Measurements from ENCODE around the gene PARN.
"Not testable (repeated sequence)": the region's sequence is repeated elsewhere in the genome, so short reads cannot be mapped to it uniquely, and the experiment has no call there.

PARN gene

GRCh38 chr16:14472357-14472756 is 157.7 kb downstream of the PARN start:
- DNase-seq (ENCODE audit: low spot score): no peak

- DNase-seq (ENCODE audit: low spot score): no peak
Observed at GRCh38 chr16:14470788-14471187, 159.3 kb downstream of the PARN start.

- DNase-seq (ENCODE audit: low spot score): no peak
Observed at GRCh38 chr16:14465799-14466198, 164.3 kb downstream of the PARN start.

DNA sequence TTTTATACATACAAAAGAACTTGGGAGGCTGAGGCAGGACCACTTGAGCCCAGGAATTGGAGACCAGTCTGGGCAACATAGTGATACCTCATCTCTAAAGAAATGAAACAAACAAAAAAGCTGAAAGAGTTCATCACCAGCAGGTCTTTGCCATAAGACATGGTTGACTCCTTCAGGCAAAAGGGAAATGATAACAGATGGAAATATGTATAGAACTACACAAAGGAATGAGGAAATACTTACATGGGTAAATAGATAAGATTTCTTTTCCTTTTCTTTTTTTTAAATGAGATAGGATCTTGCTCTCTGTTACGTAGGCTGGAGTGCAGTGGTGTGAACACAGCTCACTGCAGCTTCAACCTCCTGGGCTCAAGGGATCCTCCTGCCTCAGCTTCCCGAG is 165.3 kb downstream of the PARN start:
- no peak for DNase-seq (ENCODE audit: low spot score)

GRCh38 chr16:14464192-14464591 is 165.9 kb downstream of the PARN start:
- no peak for DNase-seq (ENCODE audit: low spot score)

DNA sequence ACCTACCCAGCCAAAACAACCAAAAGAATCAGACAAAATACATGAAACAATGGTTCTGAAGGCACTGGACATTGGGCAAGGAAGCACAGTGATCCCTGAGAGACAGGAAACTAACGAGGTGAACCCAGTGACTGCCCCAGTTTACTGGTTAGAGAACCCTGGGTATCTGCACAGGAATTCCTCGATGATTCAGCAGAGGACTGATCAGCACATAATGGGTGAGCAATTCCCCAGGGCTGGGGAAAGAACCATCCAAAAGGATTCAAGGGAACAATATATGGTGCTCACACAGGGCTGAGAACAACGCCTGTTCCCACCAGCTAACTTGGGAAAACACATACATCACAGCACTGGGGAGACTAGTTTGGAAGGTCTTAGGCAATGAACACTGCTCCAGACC is 167.2 kb downstream of the PARN start:
- DNase-seq (ENCODE audit: low spot score): no peak

DNA sequence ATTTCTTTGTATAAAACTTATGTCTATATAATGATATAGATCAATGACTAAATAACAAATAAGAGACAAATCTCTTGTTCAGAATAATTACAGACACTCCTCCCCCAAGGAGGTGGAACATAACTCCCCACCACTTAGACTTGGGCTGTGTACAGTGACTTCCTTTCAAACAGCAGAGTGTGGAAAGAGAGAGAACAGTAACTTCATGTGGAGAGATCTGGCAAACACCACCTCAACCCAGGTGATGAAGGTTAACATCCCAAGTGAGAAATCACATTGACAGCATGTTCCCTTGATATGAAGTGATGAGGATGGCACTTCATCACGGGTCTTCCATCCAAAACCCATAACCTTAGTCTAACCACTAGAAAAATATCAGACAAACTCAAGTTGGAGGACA is 169.3 kb downstream of the PARN start:
- no peak for DNase-seq (ENCODE audit: low spot score)

DNA sequence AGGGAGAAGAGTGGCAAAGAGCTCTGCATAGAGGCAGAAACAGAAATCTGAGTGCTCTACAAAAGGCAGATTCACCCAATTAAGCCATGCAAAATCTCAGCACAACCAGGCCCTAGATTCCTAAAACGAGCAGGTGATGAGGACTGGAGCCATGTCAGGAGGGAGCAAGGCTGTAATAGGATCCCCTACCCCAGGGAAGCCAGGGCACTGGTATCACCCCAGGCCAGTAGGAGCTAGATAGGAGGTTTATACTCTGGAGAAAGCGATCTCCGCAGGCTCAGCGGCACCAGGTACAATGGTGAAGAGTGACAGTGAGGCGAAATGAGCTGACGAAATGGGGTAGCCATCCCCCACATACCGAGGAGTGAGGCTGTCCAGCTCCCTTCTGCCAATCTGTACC is 171.5 kb downstream of the PARN start:
- DNase-seq (ENCODE audit: low spot score): no peak

DNA sequence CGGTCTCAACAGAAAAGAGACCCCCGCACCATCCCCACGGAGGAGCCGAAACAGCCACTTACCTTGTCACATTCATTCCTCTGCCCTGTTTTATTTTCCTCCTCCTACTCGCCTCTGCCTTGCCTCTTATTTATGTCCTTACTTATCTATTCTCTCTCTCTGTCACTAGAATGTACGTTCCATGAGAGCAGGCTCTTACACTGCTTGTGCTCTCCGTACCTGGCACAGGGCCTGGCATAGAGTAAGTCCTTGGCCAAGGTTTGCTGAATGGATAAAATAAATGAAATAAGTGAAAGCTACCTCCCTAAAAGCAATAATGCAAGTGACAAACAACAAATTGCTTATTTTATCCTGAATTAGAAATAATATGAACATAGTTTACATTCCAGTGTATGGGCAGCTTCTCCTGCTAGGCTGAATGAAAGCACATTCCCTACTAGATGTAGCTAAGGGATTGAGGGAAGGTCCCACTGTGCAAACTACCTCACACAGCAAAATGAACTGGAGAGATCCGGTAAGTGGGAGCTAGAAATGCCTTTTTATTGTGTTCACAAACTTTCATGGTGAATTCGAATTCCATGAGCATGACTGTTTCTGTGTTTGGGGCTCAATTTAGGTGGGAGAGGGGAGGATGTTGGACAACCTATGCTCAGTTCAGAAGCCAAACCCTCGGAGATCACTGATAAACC is 173.1 kb downstream of the PARN start:
- DNase-seq (ENCODE audit: low spot score): no peak

DNA sequence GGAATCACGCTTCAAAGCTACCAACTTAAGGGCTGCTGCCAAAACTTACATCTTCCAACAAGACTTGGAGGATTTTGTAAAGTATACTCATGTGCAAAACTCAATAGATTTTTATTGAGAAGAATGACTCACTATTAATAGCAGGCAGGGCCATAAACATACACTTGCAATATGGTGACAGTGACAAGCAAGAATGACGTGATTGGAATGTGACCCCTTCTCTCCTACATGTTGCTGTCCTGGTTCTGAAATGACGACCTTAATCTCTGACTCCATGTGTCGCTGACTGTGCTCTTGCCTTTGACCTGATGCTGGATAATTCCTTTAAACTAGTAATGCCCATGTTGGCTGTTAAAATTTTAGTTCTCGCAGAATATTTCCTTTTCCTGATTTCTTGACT is 174.5 kb downstream of the PARN start:
- peak; percentile 8 for DNase-seq (ENCODE audit: low spot score)

- no peak for DNase-seq (ENCODE audit: low spot score)
Observed at GRCh38 chr16:14454391-14454790, 175.7 kb downstream of the PARN start.

GRCh38 chr16:14452066-14452465 is 178.0 kb downstream of the PARN start:
- no peak for DNase-seq (ENCODE audit: low spot score)

- DNase-seq (ENCODE audit: low spot score): no peak
Observed at GRCh38 chr16:14450846-14451245, 179.2 kb downstream of the PARN start.

DNA sequence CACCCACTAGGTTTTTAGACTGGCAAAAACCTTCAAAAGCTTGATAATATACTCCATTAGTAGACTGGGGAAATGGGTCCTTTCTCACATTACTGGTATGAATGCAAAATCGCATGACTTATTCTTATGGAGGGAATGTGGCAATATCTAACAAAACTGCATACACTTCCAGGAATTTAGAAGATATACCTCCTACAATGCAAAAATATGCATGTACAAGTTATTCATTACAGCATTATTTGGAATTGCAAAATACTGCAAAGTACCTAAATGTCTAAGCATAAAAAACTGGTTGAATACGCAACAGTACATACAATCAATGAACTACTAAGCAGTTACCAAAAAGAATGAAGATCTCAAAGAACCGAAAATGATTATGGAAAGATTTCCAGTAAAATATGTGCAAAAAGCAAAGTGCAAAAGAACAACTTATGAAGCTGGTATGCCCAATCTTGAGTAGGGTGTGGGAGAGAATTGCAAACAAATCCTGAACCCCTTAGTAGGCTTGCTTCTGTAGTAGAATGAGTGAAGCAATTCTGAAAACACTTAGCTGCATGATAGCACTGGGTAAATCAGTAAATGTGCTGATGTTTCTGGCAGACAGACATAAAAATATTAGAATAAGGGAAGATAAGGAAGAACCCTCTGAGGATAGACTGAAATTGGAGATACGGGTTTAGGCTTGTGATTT is 180.1 kb downstream of the PARN start:
- no peak for DNase-seq (ENCODE audit: low spot score)

DNA sequence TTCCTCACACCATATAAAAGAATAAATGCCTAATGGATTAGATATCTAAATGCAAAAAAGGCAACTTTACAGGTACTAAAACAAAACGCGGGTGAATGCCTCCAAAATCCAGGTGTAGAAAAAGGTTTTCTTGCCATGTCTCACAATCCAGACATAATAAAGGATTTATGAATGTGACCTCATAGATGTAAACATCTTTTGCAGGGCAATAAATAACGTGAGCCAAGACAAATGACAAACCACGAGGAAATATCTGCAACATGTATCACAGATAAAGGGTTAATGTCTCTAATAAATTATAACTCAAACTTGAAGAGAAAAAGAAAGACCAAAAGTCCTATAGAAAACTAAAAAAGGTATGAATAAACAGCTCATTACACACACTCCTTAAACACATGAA is 180.7 kb downstream of the PARN start:
- DNase-seq (ENCODE audit: low spot score): no peak

GRCh38 chr16:14448879-14449278 is 181.2 kb downstream of the PARN start:
- DNase-seq (ENCODE audit: low spot score): no peak

- no peak for DNase-seq (ENCODE audit: low spot score)
Observed at GRCh38 chr16:14447783-14448182, 182.3 kb downstream of the PARN start.

DNA sequence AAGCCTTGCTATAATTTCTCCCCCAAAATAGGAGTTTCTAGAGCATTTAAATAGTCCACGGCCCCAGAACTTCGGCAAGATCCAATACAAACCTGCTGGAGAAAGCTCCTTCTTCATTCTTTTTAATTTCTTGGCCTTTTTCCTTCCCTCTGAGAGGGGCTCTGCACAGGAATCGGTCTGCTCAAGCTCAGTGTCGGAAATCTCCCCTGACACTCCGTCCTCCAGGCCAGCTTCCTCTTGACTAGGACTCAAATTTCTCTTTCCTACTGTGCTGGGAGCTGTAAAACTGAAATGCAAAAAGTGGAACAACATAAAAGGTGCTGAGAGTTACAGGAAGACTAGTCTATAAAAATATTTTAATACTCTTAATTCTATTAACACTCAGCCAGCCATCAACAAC is 183.3 kb downstream of the PARN start:
- no peak for DNase-seq (ENCODE audit: low spot score)

DNA sequence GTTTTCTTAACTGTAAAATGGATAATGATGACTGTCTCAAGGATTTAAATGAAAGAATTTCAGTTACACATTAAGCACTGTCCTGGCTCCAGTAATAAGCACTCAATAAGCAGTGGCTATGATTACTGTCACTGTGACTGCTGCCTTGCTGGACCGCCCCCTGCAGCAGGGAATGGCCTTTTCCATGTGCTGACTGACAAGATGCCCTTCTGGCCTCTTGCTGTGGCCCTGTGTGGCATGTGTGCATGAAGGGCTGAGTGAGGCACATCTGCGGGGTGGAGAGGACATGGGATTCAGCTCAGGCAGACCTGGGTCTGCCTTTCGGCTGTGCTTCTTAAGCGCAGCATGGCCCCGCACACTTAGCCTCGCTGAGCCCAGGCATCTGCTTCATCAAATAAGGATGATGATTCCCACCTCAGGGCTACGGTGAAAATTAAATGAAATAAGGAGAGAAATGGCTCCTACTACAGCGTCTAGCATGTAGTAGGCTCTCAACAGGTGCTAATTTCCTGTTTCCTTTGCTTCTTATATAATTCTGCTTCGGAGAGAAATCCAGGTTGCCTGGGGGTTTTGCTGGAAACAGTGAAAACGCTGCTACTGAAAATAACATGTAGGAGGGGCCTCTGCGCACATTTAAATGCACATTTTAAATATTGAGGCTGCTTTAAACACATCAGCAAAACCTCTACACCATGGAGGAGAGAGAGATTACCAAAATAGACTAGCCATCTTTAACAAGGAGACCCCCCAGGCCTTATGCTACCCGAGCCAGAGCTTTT is 183.9 kb downstream of the PARN start:
- no peak for DNase-seq (ENCODE audit: low spot score)

- DNase-seq (ENCODE audit: low spot score): no peak
Observed at GRCh38 chr16:14444979-14445810, 184.9 kb downstream of the PARN start.

DNA sequence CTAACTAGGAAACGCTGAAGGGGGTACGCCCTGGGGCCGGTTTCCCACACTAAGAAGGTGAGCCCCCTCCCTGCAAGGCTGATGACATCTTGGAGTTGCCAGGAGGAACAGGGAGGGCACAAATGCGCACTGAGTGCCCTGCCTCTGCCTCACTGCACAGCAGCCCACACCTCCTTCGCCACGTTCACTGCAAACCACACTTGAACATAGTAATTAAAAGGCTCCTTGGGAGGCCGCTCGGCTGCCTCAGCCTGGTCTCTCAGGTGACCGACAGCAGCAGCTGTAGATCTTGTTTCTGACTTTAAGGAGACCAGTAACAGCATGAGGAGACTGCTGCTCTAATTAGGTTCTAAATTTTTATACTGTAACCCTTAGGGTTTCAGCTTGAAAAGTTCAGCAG is 188.5 kb downstream of the PARN start:
- not testable (repeated sequence) for DNase-seq (ENCODE audit: low spot score)

- no peak for DNase-seq (ENCODE audit: low spot score)
Observed at GRCh38 chr16:14438256-14438655, 191.8 kb downstream of the PARN start.

Measured in HuH-7 (cell line).